C1 segment of cervical spinal cord (tissue), 14 donors: Measurements from ENCODE around the gene RNU1-4.
"Not testable (repeated sequence)": the region's sequence is repeated elsewhere in the genome, so short reads cannot be mapped to it uniquely, and the experiment has no call there.

Source experiments
- DNase-seq, 14 donors: peaks; one replicate each; lab custom pipeline; 2025; lab: John Stamatoyannopoulos, UW

Gene RNU1-4

GRCh38 chr1:16727190-16728111 lies 12.9 kb upstream of the RNU1-4 start:
- DNase-seq, result peak in 1 of 14 donors; percentile 27

- not testable (repeated sequence) for DNase-seq
Observed at GRCh38 chr1:16728243-16728949, 11.9 kb upstream of the RNU1-4 start.

- DNase-seq, result not testable (repeated sequence)
Observed at GRCh38 chr1:16732254-16732896, 7.9 kb upstream of the RNU1-4 start.

GRCh38 chr1:16741230-16741629 lies 914 bp downstream of the RNU1-4 start:
- not testable (repeated sequence) for DNase-seq

- not testable (repeated sequence) for DNase-seq
Observed at GRCh38 chr1:16747660-16748059, 7.3 kb downstream of the RNU1-4 start.

GRCh38 chr1:16748710-16749109 lies 8.4 kb downstream of the RNU1-4 start:
- not testable (repeated sequence) for DNase-seq

GRCh38 chr1:16749910-16750888 lies 9.9 kb downstream of the RNU1-4 start:
- DNase-seq, result not testable (repeated sequence)

GRCh38 chr1:16752770-16753169 lies 12.5 kb downstream of the RNU1-4 start:
- DNase-seq, result not testable (repeated sequence)

- DNase-seq, result not testable (repeated sequence)
Observed at GRCh38 chr1:16755385-16755784, 15.1 kb downstream of the RNU1-4 start.

- not testable (repeated sequence) for DNase-seq
Observed at GRCh38 chr1:16755932-16756331, 15.6 kb downstream of the RNU1-4 start.

GRCh38 chr1:16757574-16757973 lies 17.3 kb downstream of the RNU1-4 start:
- not testable (repeated sequence) for DNase-seq

GRCh38 chr1:16758060-16758459 lies 17.7 kb downstream of the RNU1-4 start:
- DNase-seq, result not testable (repeated sequence)

- not testable (repeated sequence) for DNase-seq
Observed at GRCh38 chr1:16759041-16759493, 18.8 kb downstream of the RNU1-4 start.

- not testable (repeated sequence) for DNase-seq
Observed at GRCh38 chr1:16759650-16760455, 19.5 kb downstream of the RNU1-4 start.

GRCh38 chr1:16760456-16760765 lies 20.1 kb downstream of the RNU1-4 start:
- DNase-seq, result not testable (repeated sequence)

GRCh38 chr1:16760801-16761200 lies 20.5 kb downstream of the RNU1-4 start:
- not testable (repeated sequence) for DNase-seq

GRCh38 chr1:16764248-16764819 lies 24.0 kb downstream of the RNU1-4 start:
- peak in 1 of 14 donors; percentile 49 for DNase-seq

GRCh38 chr1:16764820-16765655 lies 24.7 kb downstream of the RNU1-4 start:
- DNase-seq, result peak in 4 of 14 donors; percentile 28 to 82 (median 66)
